Measurements from ENCODE around the gene BCAR3. TPM values are rescaled to one million over a fixed set of nuclear protein-coding genes. Genes with fewer than 3 reads are reported as not detected.

The BCAR3 gene
- total RNA-seq, 1 donor from 2014 or later: 38.5 TPM

GRCh38 chr1:93533677-93534076 lies 148.0 kb downstream of the BCAR3 start:
- Mint-ChIP-seq H3K4me3 (no peak overlapping the region), H3K9me3 (no peaks in the 10 kb centered on the region), H3K27me3 (ENCODE audit: low read depth) (no peaks in the 10 kb centered on the region), H3K36me3 (ENCODE audit: low read depth) (peaks cover 15% of the 10 kb centered on the region), H3K4me1 (no peaks in the 10 kb centered on the region), H3K27ac (ENCODE audit: unreplicated experiment) (no peak overlapping the region)
- TF ChIP-seq, protein P1, sequence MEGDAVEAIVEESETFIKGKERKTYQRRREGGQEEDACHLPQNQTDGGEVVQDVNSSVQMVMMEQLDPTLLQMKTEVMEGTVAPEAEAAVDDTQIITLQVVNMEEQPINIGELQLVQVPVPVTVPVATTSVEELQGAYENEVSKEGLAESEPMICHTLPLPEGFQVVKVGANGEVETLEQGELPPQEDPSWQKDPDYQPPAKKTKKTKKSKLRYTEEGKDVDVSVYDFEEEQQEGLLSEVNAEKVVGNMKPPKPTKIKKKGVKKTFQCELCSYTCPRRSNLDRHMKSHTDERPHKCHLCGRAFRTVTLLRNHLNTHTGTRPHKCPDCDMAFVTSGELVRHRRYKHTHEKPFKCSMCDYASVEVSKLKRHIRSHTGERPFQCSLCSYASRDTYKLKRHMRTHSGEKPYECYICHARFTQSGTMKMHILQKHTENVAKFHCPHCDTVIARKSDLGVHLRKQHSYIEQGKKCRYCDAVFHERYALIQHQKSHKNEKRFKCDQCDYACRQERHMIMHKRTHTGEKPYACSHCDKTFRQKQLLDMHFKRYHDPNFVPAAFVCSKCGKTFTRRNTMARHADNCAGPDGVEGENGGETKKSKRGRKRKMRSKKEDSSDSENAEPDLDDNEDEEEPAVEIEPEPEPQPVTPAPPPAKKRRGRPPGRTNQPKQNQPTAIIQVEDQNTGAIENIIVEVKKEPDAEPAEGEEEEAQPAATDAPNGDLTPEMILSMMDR (conservative IDR thresholded peaks at IDR 0.05): no peak
- no peak for DNase-seq (ENCODE audit: low read depth, low spot score)

DNA sequence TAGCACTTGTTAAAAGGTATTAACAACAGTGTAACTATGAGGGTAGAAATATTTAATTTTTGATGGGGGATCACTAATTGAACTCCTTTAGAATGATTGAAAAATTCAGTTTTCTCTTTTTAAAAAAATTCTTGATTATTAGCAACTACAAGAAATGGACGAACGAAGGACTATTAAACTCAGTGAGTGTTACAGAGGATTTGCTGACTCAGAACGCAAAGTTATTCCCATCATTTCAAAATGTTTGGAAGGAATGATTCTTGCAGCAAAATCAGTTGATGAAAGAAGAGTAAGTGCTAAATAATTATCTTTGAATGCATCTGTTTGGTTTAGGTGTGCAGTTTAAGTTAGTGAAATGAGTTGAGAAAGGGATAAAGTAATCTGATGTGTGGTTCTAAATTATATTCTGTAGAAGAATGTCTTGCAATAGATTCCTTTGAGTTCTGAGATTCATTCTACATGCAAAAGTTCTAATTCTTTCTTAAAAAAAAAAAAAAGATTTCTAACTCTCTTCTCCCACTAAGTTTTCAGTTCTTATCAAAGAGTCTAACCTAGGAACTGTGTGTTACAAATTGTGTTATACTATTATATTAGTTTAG lies 148.8 kb downstream of the BCAR3 start:
- no peaks in the 10 kb centered on the region for H3K9me3 Mint-ChIP-seq
- TF ChIP-seq, protein P1 (conservative IDR thresholded peaks at IDR 0.05): no peak
- H3K36me3 Mint-ChIP-seq (ENCODE audit: low read depth): peaks cover 15% of the 10 kb centered on the region
- DNase-seq (ENCODE audit: low read depth, low spot score): no peak
- H3K27ac Mint-ChIP-seq (ENCODE audit: unreplicated experiment): no peak overlapping the region
- no peaks in the 10 kb centered on the region for H3K27me3 Mint-ChIP-seq (ENCODE audit: low read depth)
- no peak overlapping the region for H3K4me3 Mint-ChIP-seq
- H3K4me1 Mint-ChIP-seq: no peaks in the 10 kb centered on the region

- Mint-ChIP-seq H3K9me3 (no peaks in the 10 kb centered on the region), H3K4me3 (no peak overlapping the region), H3K27me3 (ENCODE audit: low read depth) (no peaks in the 10 kb centered on the region), H3K36me3 (ENCODE audit: low read depth) (peaks cover 20% of the 10 kb centered on the region), H3K27ac (ENCODE audit: unreplicated experiment) (no peak overlapping the region), H3K4me1 (no peaks in the 10 kb centered on the region)
- no peak for DNase-seq (ENCODE audit: low read depth, low spot score)
- TF ChIP-seq, protein P1 (conservative IDR thresholded peaks at IDR 0.05): no peak
These were observed 150.4 kb downstream of the BCAR3 start for GRCh38 chr1:93531193-93531592.

DNA sequence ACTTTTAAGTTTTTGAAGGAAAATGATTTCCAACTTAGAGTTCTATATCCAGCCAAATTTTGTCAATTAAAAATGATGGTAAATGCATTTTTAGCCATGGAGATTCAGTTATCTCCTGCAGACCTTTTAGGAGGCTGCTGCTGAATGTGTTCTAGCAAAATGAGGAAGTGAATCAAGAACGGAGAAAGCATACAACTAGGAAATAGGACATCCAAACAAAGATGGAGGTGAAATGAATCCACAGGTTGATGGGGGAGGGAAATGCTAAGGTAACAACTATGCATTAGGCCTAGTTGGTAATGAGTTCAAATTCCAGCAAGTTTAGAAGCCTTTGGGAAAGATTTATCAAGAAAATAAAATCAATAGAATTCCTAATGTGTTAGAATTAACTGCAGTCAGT lies 153.2 kb downstream of the BCAR3 start:
- Mint-ChIP-seq H3K4me1 (no peaks in the 10 kb centered on the region), H3K27ac (ENCODE audit: unreplicated experiment) (no peak overlapping the region), H3K9me3 (no peaks in the 10 kb centered on the region), H3K36me3 (ENCODE audit: low read depth) (peaks cover 22% of the 10 kb centered on the region), H3K4me3 (no peak overlapping the region), H3K27me3 (ENCODE audit: low read depth) (no peaks in the 10 kb centered on the region)
- DNase-seq (ENCODE audit: low read depth, low spot score): no peak
- TF ChIP-seq, protein P1 (conservative IDR thresholded peaks at IDR 0.05): no peak

- H3K27ac Mint-ChIP-seq (ENCODE audit: unreplicated experiment): no peak overlapping the region
- H3K4me3 Mint-ChIP-seq: no peak overlapping the region
- TF ChIP-seq, protein P1 (conservative IDR thresholded peaks at IDR 0.05): no peak
These were observed 155.2 kb downstream of the BCAR3 start for GRCh38 chr1:93526431-93526830.

More at GRCh38 chr1:93526431-93526830, 155.2 kb downstream of the BCAR3 start:
- H3K9me3 Mint-ChIP-seq: peaks cover 3% of the 10 kb centered on the region
- H3K36me3 Mint-ChIP-seq (ENCODE audit: low read depth): peaks cover 17% of the 10 kb centered on the region
- DNase-seq (ENCODE audit: low read depth, low spot score): no peak
- no peaks in the 10 kb centered on the region for H3K27me3 Mint-ChIP-seq (ENCODE audit: low read depth)
- H3K4me1 Mint-ChIP-seq: no peaks in the 10 kb centered on the region

Data from neural crest cell (in vitro differentiated cells).